GM18505 (cell line): ENCODE data around the gene GPC6.
"Not testable (repeated sequence)": the region's sequence is repeated elsewhere in the genome, so short reads cannot be mapped to it uniquely, and the experiment has no call there.

Experiments
- ATAC-seq: cut with Tn5 transposase; IDR thresholded peaks from one replicate; pipeline ENCODE4 v1.9.1; 2021; ENCODE audit not compliant: unreplicated experiment
- POLR2A ChIP-seq: IDR thresholded peaks from 4 replicates; pipeline ENCODE4 v1.6.1; 2011; ENCODE audit warnings: borderline replicate concordance; ENCODE audit not compliant: insufficient read depth, insufficient read length; ENCODE audit errors: extremely low read depth

GPC6 gene

GRCh38 chr13:94181461-94182107 lies 955.0 kb downstream of the GPC6 start:
- no peak for ATAC-seq

DNA sequence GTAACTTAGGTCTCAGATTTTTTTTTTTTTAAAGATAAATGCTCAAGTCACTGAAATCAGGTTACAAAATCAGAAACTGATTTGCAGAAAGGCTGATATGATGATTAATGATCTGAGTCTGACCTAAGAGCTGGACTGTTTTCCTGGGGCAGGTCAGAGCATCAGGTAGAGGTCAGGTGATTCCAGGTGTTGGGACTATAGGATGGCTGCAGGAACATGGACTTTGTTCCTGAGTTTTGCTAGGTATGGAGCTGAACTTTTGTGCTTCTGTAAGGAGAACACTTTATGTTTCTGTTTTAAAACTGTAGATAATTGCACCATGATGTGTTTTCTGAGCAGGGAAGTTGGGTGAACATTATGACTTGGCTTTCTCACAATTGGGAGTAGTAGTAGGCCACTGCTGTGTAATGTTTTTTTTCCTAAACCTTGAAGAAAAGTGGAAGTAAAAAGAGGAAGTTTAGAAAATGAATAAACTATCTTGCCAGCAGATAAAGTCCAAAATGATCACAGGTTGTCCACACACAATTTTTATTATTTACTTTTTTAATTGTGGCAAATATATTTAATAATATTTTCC lies 955.7 kb downstream of the GPC6 start:
- no peak for TF ChIP-seq POLR2A

More at GRCh38 chr13:94181461-94182107, 955.0 kb downstream of the GPC6 start:
- TF ChIP-seq POLR2A, result no peak

DNA sequence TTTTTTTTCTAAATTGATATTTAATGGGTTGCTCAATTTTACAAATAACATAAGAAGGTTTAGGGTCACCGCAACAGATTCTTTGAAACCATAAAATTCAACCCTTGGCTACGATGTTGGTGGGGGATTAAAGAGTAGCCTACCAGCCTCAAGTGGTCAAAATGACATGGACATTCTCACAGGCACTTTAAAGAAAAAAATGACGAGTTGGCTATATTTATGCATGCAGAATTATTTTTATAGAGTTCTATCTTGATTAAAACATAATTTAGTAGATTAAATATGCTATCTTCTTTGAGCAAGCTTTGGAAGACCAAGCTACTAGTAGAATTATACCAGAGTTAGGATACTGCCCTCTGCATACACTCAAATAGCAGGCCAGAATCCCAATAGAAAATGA lies 959.9 kb downstream of the GPC6 start:
- no peak for ATAC-seq
- TF ChIP-seq POLR2A, result no peak

More for the DNA sequence above, 955.7 kb downstream of the GPC6 start:
- ATAC-seq, result no peak

GRCh38 chr13:94188201-94188854 lies 961.7 kb downstream of the GPC6 start:
- TF ChIP-seq POLR2A, result no peak
- no peak for ATAC-seq

DNA sequence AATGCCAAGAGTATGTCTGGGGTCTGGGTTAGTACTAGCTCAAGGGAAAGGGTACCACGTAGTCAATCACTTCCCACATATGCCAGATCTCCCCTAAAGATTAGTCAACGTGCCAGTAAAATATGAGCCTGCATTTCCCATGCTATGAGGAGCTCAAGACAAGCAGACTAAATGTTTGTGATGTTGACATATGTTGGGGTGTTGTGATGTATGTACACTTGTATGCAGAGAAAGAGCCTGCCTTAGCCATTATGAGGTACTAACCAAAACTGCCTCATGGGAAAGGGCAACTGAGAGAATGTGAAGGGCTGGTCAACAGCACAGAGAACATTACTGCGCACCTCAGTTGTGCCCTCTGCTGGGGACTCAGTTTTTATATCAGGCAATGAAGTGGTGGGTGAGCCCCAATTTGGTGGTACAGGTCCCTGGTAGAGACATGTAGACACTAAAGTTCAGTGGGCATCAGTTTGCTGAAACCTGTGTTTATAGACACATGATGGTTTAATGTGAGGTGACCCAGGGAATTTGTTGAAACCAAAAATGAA lies 965.9 kb downstream of the GPC6 start:
- no peak for TF ChIP-seq POLR2A
- peak; percentile 57 for ATAC-seq

DNA sequence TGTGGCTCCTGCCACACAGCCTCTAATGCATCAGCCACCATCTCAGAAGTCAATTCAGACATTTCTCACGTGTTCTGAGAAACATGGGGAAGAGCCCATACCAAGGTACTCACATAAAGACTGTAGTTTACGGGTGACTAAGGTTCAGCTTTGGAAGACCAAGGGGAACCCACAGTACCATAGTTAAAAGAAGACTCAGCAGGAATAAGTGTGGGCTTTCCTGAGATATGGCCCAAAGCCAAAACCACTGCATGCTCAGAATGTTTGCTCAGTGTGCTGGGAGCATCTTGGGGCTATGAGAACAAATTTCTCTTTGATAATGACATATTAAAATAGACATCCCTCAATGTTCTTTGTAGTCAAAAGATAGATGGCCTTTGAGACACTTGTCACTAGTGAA lies 969.1 kb downstream of the GPC6 start:
- ATAC-seq, result no peak
- no peak for TF ChIP-seq POLR2A

- no peak for TF ChIP-seq POLR2A
- ATAC-seq, result no peak
Measured at GRCh38 chr13:94196413-94196812, 969.8 kb downstream of the GPC6 start.

DNA sequence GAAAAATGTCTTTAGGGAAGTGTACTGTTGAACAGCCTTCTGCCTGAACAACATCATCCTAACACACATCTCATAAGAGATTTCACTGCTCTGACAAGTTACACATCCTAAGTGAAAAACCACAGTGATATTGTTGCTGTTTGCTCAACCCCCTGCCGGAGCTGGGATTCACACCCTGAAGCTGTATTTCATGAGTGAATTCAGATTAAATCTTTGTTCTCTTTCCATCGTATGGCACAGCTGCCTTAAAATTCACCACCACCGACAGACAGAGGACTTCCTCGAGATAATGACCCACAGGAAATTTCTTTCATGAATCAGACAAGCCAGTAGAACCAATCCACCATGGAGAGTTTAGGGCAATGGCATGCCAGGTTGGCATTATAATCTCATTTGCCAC lies 972.1 kb downstream of the GPC6 start:
- no peak for TF ChIP-seq POLR2A
- ATAC-seq, result no peak

DNA sequence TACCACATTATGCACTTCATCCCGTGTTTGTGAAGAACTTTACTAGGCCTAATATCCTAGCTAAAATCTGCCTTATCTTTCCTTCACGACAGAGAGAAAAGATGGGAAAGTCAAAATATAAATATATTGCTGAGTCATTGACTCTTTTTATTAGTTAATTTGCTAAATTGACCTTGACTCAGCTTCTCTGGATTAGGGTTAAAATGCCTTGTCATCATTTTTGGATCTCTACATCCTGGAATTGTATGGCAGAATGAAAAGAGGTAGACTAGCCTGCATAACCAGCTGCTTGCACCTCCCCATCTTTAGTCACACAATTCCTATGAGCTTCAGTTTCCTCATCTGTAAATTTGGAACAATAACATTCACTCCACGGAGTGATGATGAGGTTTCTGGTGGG lies 972.5 kb downstream of the GPC6 start:
- ATAC-seq, result no peak
- no peak for TF ChIP-seq POLR2A

DNA sequence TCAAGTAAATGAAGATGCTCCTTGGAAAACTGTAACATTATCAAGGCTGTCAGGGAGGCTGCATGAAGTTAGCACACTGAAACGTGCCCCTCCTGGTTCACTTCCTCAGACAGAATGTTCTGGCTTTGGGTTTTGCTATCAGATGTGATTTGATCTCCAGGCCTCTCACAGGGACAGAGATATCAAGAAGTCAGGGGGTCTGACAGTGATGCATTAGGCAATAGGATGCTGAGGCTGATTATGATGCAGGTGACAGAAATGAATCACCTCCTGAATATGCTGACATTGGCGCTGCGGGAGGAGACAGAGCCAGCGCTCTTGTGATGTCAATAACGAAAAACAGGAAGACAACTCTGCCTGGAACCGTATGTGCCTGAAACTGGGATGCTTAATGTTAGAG lies 974.4 kb downstream of the GPC6 start:
- TF ChIP-seq POLR2A, result no peak
- no peak for ATAC-seq

DNA sequence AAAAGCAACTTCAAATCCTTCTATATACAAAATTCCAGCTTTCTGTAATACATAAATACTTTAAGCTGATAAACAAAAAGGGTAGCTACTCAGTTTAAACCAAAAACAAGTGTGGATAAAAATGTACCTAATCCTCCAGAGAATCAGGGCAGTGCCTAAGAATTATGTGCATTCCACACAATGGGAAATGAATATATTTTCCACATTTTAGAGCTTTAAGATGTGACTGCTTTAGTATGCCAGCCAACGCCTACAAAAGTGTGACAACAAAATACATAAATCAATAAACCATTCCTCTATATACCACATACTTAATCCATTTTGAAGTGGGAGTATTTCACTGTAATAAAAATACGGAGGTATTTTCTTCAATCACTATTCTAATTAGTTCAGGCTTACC lies 977.6 kb downstream of the GPC6 start:
- TF ChIP-seq POLR2A, result no peak
- no peak for ATAC-seq

DNA sequence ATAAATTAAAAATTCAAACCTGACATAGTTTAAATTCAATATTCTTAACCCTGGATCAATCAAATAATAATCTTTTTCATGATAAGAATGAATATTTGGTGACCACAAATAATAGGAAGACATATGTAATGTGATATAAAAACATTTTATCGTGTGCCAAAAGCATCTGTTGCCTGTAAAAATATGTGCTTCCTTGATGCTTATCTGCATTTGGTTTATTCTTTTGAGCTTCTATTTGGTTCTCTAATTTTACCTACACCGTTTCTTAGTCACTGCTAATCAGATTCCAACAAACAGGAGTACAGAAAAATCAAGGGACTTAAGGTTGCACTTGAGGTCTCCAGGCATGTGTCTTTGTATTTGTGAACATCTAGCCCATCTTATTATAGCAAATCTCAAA lies 978.3 kb downstream of the GPC6 start:
- ATAC-seq, result no peak
- TF ChIP-seq POLR2A, result no peak

DNA sequence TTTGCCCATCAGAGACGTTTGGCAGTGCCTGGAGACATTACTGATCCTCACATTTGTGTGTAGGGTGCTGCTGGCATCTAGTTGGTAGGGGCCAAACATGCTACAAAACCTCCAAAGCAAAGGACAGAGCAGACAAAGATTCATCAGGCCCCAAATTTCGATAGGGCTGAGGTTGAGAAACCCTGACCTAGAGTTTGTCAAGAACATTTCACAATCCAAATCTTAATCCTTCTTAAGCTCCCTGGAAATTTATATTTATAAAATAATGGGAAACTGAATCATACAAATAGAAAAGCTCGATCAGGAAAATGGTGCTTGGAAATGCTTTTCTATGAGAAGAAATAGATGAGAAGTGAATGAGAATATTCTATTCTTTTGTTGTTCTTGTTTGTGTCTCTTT lies 979.3 kb downstream of the GPC6 start:
- no peak for TF ChIP-seq POLR2A
- ATAC-seq, result no peak

- no peak for ATAC-seq
- no peak for TF ChIP-seq POLR2A
Measured at GRCh38 chr13:94209117-94209516, 982.5 kb downstream of the GPC6 start.

- ATAC-seq, result not testable (repeated sequence)
Measured at GRCh38 chr13:94209913-94210312, 983.3 kb downstream of the GPC6 start.
